ENCODE results near the gene SOX15.

SOX15 gene

GRCh38 chr17:7557147-7557764 lies 32.6 kb downstream of the SOX15 start:
- Histone ChIP-seq H3K9ac (ENCODE audit: low read length) (peak overlapping the region; percentile 75), H3K4me3 (ENCODE audit: low read length) (peak overlapping the region; percentile 66), H3K36me3 (ENCODE audit: control insufficient read depth, insufficient read depth, low read length) (peaks cover 6% of the 10 kb centered on the region), H3K27ac (ENCODE audit: low read depth, low read length) (peak overlapping the region; percentile 99), H3K27me3 (ENCODE audit: control insufficient read depth, insufficient read depth, low read length) (no peaks in the 10 kb centered on the region), H3K4me1 (ENCODE audit: control insufficient read depth, insufficient read depth, low read length) (peaks cover 30% of the 10 kb centered on the region)

GRCh38 chr17:7556627-7557026 lies 33.3 kb downstream of the SOX15 start:
- Histone ChIP-seq H3K4me3 (ENCODE audit: low read length) (no peak overlapping the region), H3K36me3 (ENCODE audit: control insufficient read depth, insufficient read depth, low read length) (peaks cover 6% of the 10 kb centered on the region), H3K27ac (ENCODE audit: low read depth, low read length) (peak overlapping the region; percentile 99), H3K9ac (ENCODE audit: low read length) (no peak overlapping the region), H3K27me3 (ENCODE audit: control insufficient read depth, insufficient read depth, low read length) (no peaks in the 10 kb centered on the region), H3K4me1 (ENCODE audit: control insufficient read depth, insufficient read depth, low read length) (peaks cover 30% of the 10 kb centered on the region)

GRCh38 chr17:7555320-7555948 lies 34.5 kb downstream of the SOX15 start:
- H3K9ac ChIP-seq (ENCODE audit: low read length): no peak overlapping the region
- peaks cover 6% of the 10 kb centered on the region for H3K36me3 ChIP-seq (ENCODE audit: control insufficient read depth, insufficient read depth, low read length)
- no peak overlapping the region for H3K4me3 ChIP-seq (ENCODE audit: low read length)
- no peak overlapping the region for H3K27ac ChIP-seq (ENCODE audit: low read depth, low read length)
- H3K27me3 ChIP-seq (ENCODE audit: control insufficient read depth, insufficient read depth, low read length): no peaks in the 10 kb centered on the region
- H3K4me1 ChIP-seq (ENCODE audit: control insufficient read depth, insufficient read depth, low read length): peaks cover 26% of the 10 kb centered on the region

GRCh38 chr17:7553356-7553755 lies 36.5 kb downstream of the SOX15 start:
- no peaks in the 10 kb centered on the region for H3K27me3 ChIP-seq (ENCODE audit: control insufficient read depth, insufficient read depth, low read length)
- no peak overlapping the region for H3K9ac ChIP-seq (ENCODE audit: low read length)
- no peak overlapping the region for H3K4me3 ChIP-seq (ENCODE audit: low read length)

GRCh38 chr17:7552621-7553051 lies 37.3 kb downstream of the SOX15 start:
- Histone ChIP-seq H3K36me3 (ENCODE audit: control insufficient read depth, insufficient read depth, low read length) (peaks cover 6% of the 10 kb centered on the region), H3K4me3 (ENCODE audit: low read length) (no peak overlapping the region), H3K9ac (ENCODE audit: low read length) (no peak overlapping the region), H3K27ac (ENCODE audit: low read depth, low read length) (no peak overlapping the region), H3K27me3 (ENCODE audit: control insufficient read depth, insufficient read depth, low read length) (no peaks in the 10 kb centered on the region), H3K4me1 (ENCODE audit: control insufficient read depth, insufficient read depth, low read length) (peaks cover 10% of the 10 kb centered on the region)

More at GRCh38 chr17:7553356-7553755, 36.5 kb downstream of the SOX15 start:
- Histone ChIP-seq H3K4me1 (ENCODE audit: control insufficient read depth, insufficient read depth, low read length) (peaks cover 13% of the 10 kb centered on the region), H3K27ac (ENCODE audit: low read depth, low read length) (no peak overlapping the region), H3K36me3 (ENCODE audit: control insufficient read depth, insufficient read depth, low read length) (peaks cover 6% of the 10 kb centered on the region)

- Histone ChIP-seq H3K4me3 (ENCODE audit: low read length) (no peak overlapping the region), H3K4me1 (ENCODE audit: control insufficient read depth, insufficient read depth, low read length) (peaks cover 8% of the 10 kb centered on the region), H3K36me3 (ENCODE audit: control insufficient read depth, insufficient read depth, low read length) (peaks cover 6% of the 10 kb centered on the region), H3K27me3 (ENCODE audit: control insufficient read depth, insufficient read depth, low read length) (no peaks in the 10 kb centered on the region), H3K27ac (ENCODE audit: low read depth, low read length) (no peak overlapping the region), H3K9ac (ENCODE audit: low read length) (no peak overlapping the region)
These were observed 38.5 kb downstream of the SOX15 start for GRCh38 chr17:7551396-7551795.

- peaks cover 8% of the 10 kb centered on the region for H3K4me1 ChIP-seq (ENCODE audit: control insufficient read depth, insufficient read depth, low read length)
- no peak overlapping the region for H3K4me3 ChIP-seq (ENCODE audit: low read length)
- H3K9ac ChIP-seq (ENCODE audit: low read length): no peak overlapping the region
- peaks cover 6% of the 10 kb centered on the region for H3K36me3 ChIP-seq (ENCODE audit: control insufficient read depth, insufficient read depth, low read length)
- no peaks in the 10 kb centered on the region for H3K27me3 ChIP-seq (ENCODE audit: control insufficient read depth, insufficient read depth, low read length)
- H3K27ac ChIP-seq (ENCODE audit: low read depth, low read length): peak overlapping the region; percentile 89
These were observed 39.5 kb downstream of the SOX15 start for GRCh38 chr17:7550344-7550743.

- peak overlapping the region; percentile 96 for H3K4me3 ChIP-seq (ENCODE audit: low read length)
- peak overlapping the region; percentile 89 for H3K27ac ChIP-seq (ENCODE audit: low read depth, low read length)
- H3K9ac ChIP-seq (ENCODE audit: low read length): peak overlapping the region; percentile 87
- H3K4me1 ChIP-seq (ENCODE audit: control insufficient read depth, insufficient read depth, low read length): peaks cover 8% of the 10 kb centered on the region
- peaks cover 6% of the 10 kb centered on the region for H3K36me3 ChIP-seq (ENCODE audit: control insufficient read depth, insufficient read depth, low read length)
- H3K27me3 ChIP-seq (ENCODE audit: control insufficient read depth, insufficient read depth, low read length): no peaks in the 10 kb centered on the region
These were observed 40.4 kb downstream of the SOX15 start for GRCh38 chr17:7549401-7550055.

GRCh38 chr17:7548585-7549400 lies 41.1 kb downstream of the SOX15 start, which contains the start of gene TNFSF12:
TSS of gene TNFSF12 (plus strand) at chr17:7549058. CDS start at chr17:7549154, 96 bp downstream.
- Histone ChIP-seq H3K4me3 (ENCODE audit: low read length) (peak within 1 kb of the TSS; percentile 96), H3K27ac (ENCODE audit: low read depth, low read length) (peak within 1 kb of the TSS; percentile 89), H3K4me1 (ENCODE audit: control insufficient read depth, insufficient read depth, low read length) (peaks cover 8% of the 10 kb centered on the region)

GRCh38 chr17:7544911-7545310 lies 45.0 kb downstream of the SOX15 start:
- no peak overlapping the region for H3K27ac ChIP-seq (ENCODE audit: low read depth, low read length)
- H3K4me3 ChIP-seq (ENCODE audit: low read length): no peak overlapping the region
- H3K4me1 ChIP-seq (ENCODE audit: control insufficient read depth, insufficient read depth, low read length): peaks cover 7% of the 10 kb centered on the region
- H3K9ac ChIP-seq (ENCODE audit: low read length): no peak overlapping the region
- no peaks in the 10 kb centered on the region for H3K27me3 ChIP-seq (ENCODE audit: control insufficient read depth, insufficient read depth, low read length)
- no peaks in the 10 kb centered on the region for H3K36me3 ChIP-seq (ENCODE audit: control insufficient read depth, insufficient read depth, low read length)

More at GRCh38 chr17:7548585-7549400, 41.1 kb downstream of the SOX15 start, which contains the start of gene TNFSF12:
- Histone ChIP-seq H3K36me3 (ENCODE audit: control insufficient read depth, insufficient read depth, low read length) (peaks cover 4% of the 10 kb centered on the region), H3K9ac (ENCODE audit: low read length) (peak within 1 kb of the TSS; percentile 87), H3K27me3 (ENCODE audit: control insufficient read depth, insufficient read depth, low read length) (no peaks in the 10 kb centered on the region)

- Histone ChIP-seq H3K9ac (ENCODE audit: low read length) (no peak overlapping the region), H3K4me3 (ENCODE audit: low read length) (no peak overlapping the region), H3K27me3 (ENCODE audit: control insufficient read depth, insufficient read depth, low read length) (no peaks in the 10 kb centered on the region), H3K36me3 (ENCODE audit: control insufficient read depth, insufficient read depth, low read length) (no peaks in the 10 kb centered on the region), H3K4me1 (ENCODE audit: control insufficient read depth, insufficient read depth, low read length) (no peaks in the 10 kb centered on the region), H3K27ac (ENCODE audit: low read depth, low read length) (no peak overlapping the region)
These were observed 48.7 kb downstream of the SOX15 start for GRCh38 chr17:7541074-7541621.
